GM18867 (cell line): ENCODE measurements around the gene SUFU.
"Not testable (repeated sequence)": the region's sequence is repeated elsewhere in the genome, so short reads cannot be mapped to it uniquely, and the experiment has no call there.

Experiments used
- ATAC-seq: cut with Tn5 transposase; IDR thresholded peaks from one replicate; pipeline ENCODE4 v1.9.1; 2021; ENCODE audit warnings: mild to moderate bottlenecking, moderate library complexity; ENCODE audit not compliant: unreplicated experiment

Gene SUFU

DNA sequence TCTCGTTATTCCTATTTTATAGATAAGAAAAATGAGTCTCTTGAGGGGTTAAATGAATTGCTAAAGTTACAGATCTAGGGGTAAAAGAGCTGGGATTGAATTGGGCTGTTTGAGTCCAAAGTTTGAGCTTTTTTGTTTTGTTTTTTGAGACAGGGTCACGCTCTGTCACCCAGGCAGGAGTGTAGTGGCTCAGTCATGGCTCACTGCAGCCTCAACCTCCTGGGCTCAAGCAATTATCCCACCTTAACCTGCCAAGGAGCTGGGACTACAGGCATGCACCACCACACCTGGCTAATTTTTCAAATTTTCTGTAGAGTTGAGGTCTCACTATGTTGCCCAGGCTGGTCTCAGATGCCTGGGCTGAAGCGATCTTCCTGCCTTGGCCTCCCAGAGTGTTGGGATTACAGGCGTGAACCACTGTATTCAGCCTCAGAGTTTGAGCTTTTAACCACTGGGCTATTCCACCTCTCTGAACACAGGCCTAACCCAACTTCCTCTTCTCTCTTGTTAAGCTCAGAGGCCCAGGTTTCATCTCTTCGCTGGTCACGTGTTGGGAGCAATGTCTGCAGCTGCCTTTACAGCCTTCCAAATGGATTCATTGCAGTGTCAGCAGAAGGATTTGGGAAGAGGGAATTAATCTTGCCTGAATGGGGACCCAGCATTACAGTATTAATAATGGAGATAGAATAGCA lies 8.0 kb downstream of the SUFU start:
- peak; percentile 74 for ATAC-seq

DNA sequence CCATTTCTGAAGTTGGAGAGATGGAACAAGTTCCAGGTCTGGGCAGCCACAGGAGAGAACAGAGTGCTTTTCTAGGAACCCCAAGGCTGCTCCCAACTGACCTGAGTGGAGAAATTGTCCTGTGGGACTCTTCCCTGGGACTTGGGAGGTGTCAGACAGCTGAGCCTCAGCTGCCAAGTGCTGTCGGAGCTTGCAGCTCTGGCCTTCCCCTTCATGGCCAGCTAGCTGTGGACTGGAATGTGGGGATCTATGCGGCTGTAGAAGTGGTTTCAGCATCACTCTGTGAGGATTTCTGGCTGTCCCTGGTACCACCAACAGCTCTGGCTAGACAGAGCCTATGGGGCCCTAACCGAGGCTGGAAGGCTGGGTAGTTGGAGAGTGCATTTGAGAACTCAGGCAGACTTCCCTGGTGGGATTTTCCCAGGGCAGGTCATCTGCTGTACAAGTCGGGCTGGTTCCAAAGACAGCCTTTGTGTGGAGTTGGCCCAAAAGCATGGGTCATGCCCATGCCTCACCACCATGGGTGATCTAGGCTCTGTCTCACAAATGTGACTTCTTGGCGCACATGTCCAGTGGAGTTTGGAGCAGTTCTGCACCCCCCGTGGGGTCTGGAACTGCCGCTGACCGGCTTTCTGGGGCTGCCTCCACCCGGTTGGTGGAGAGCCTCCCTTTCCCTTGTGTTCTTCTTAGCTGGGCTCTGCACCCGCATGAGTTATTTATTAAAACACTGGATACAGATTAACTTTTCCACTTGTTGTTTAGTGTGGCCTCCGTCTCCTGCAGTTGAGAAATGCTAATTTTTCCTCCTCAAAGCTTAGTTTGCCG lies 10.9 kb downstream of the SUFU start:
- no peak for ATAC-seq

DNA sequence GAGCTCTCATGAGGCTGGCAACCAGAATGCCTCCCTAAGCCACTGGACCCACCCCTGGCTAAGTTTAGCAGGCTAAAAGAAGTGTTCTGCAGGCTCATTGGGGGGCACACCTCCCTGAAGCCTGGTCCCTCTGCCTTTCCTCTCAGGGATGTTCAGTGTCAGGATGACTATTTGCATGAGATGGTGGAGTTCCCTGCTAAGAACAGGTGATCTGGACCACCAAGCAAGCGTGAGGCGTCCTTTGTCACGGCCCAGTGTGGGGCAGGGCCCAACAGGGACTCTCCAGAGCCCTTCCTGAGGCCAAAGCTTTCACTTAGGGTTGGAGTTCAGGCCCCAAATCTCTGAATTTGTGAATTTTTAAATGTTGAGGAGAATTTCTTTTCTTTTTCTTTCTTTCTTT lies 12.0 kb downstream of the SUFU start:
- ATAC-seq: no peak

DNA sequence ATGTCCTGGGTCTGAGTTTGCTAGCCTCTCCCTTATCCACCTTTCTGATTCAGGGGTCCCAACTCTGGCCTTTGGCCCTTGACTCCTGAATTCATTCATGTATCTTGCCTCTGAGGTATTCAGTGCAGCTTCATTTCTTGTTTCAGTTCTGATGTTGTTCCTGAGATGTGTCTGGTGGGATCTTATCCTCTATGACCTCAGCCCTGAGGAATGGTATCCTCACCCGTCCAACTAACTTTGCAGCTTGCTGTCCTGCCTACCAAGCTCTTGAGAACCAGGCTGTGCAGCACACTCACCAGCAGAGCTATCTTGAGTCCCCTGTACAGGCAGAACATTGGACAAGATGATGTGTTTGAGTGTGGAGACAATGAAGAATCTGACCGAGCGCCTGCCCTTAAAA lies 13.8 kb downstream of the SUFU start:
- ATAC-seq: no peak

DNA sequence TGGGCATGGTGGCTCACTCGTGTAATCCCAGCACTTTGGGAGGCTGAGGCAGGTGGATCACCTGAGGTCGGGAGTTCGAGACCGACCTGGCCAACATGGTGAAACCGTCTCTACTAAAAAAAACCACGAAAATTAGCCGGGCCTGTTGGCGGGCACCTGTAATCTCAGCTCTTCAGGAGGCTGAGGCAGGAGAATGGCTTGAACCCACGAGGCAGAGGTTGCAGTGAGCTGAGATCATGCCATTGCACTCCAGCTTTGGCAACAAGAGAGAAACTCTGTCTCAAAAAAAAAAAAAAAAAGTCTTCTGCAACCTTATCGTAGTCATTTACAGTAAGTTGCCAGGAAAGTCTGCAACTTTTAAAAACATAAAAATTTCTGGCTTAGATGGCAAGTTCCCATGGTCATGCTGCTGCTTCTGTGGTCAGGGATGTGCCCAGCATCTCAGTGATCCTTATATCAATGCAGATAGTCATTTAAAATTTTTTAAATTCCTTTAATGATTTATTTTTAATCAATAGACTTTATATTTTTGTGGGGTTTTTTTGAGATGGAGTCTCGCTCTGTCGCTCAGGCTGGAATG lies 15.6 kb downstream of the SUFU start:
- no peak for ATAC-seq

DNA sequence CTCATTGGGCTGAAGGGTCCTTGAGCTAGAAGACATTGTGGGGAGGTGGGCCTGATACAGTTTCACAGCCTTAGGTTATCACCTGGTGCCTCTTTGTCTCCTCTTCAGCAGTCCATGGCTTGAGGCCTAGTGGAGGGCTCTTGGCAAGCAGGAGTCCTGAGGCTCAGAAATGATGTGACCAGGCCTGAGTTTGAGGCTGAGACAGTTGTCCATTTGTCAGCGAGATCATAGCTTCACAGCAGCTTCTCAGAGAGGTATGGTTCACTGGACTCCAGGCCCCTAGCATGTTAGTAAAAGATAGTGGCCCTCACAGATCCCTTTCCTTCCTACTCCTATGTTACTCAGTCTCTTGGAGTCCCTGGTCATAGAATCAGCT lies 19.1 kb downstream of the SUFU start:
- no peak for ATAC-seq

DNA sequence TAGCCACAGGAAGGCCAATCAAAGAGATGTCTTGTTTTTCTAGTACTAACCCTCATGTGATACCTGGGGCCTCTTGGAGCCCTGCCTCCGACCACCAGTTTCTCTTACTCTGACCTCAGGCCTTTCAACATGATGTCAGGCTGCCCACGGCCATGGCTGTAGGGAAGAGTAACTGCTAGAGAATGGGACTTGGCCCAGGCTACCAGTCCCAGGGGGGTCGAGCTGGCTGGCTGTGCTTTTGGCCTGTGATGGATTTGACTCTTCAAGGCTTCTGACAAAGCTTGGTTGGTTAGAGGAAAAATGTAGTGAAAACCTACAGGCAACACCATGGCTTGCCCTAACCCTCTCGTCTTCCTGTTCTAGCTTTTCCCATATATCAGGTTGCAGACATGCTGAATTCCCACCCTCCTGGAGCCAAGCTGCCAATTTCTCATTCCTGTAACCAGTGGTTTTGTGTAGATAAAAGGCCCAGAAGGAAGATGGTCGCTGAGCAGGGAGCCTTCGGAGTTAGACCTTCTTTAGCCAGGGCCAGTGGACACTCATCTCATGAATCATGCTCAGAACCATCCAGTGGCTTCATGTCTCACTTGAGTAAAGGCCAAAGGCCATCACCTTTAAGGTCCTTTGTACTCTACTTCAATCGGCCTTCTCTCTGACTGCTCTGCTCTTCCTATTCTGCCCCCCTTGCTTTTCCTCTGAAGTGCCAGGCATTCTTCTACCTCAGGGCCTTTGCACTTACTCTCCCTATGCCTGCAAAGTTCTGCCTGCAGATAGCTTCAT lies 19.7 kb downstream of the SUFU start:
- no peak for ATAC-seq

DNA sequence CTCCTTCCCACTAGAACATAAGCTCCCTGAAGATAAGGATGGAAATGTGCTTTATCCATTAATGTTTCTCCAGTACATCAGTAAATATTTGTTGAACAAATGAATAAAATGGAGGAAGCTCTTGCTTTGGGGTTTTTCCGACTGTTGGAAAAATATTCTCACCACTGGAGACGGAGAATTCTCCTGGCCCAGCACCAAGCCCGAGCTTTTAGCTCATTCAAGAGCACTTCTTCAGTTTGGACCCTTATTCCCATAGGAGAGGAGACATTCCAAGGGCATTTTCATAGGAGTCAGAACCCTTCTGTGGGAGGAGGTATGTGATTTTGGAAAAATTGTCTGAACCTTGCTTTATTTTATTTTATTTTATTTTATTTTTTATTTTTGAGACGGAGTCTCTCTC lies 21.0 kb downstream of the SUFU start:
- no peak for ATAC-seq

DNA sequence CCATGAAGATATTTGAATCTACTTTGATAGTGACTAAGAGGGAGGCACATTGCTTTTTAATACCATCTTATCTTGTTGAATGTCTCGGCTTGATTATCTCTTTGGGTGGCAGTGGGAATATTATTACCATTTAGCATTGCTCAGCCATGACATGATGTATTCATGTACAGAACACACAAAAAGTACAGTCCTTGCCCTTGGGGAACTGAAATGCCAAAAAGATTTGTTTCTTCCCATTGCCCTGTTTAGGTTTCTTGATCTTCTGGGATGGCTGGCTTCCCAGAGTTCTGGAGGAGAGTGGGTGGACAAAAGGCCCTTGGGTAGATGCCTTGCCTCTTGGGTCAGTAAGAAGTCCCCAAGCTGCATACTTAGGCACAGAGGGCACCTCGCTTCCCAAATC lies 23.8 kb downstream of the SUFU start:
- no peak for ATAC-seq

DNA sequence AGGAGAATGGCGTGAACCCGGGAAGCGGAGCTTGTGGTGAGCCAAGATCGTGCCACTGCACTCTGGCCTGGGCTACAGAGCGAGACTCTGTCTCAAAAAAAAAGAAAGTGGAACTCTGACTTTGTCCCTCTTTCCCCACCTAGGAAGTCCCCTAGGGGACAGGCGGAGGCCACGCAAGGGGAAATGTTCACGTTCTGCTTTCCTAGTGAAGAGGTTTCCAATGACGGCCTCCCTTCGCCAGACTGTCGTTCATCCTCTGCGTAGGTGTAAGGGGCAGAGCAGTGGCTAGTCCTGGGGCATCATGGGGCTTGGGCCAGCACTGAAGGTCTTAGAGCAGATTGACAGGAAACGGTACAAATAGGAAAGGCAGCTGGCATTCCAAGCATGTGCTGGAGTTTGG lies 30.6 kb downstream of the SUFU start:
- no peak for ATAC-seq

DNA sequence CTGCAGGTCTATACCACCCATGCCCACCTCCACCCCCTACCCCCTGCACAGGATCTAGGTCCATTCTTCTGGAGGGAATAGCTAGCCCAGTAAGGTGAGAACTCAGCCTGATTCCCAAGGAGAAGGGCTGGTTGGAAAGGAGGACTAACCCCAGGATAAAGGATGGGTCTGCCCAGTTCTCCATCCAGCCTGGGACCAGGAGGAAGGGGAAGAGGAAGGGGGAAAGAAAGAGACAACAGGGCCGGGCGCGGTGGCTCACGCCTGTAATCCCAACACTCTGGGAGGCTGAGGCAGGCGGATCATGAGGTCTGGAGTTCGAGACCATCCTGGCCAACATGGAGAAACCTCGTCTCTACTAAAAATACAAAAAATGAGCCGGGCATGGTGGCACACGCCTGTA lies 31.2 kb downstream of the SUFU start:
- ATAC-seq: not testable (repeated sequence)

DNA sequence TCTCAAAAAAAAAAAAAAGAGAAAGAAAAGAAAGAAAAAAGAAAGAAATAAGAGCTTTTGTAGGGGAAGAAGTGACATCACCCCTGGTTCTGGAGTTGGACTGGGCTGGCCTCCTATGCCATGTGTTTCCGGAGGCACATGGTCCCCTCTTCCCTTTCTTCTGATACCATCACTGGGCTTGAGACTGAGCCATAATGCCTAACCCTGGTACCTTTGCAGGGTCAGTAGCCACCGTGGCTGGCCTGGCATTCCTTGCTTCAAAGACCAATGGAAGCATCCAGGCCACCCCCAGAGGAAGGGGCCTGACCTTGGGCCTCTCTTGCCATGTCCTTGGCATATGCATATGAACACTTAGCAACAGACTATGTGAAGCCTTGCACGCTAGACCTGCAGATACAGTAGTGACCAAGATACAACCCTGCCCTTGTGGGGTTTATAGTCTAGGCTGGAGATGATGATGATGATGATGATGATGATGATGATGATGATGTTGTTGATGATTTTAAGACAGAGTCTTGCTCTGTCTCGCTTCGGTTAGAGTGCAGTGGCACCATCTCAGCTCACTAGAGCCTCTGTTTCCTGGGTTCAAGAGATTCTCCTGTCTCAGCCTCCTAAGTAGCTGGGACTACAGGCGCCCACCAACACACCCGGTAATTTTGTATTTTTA lies 31.8 kb downstream of the SUFU start:
- ATAC-seq: no peak

DNA sequence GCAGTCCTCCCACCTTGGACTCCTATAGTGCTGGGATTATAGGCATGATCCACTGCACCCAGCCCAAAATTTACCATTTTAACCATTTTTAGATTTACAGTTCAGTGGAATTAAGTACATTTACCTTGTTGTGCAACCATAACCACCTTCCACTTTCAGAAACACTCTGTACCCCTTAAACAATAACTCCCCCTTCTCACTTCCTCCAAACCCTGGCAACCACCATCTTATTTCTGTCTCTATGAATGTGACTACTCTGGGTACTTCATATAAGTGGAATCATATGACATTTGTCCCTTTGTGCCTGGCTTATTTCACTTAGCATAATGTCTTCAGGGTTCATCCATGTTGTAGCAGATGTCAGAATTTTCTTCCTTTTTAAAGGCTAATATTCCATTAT lies 33.6 kb downstream of the SUFU start:
- ATAC-seq: no peak

DNA sequence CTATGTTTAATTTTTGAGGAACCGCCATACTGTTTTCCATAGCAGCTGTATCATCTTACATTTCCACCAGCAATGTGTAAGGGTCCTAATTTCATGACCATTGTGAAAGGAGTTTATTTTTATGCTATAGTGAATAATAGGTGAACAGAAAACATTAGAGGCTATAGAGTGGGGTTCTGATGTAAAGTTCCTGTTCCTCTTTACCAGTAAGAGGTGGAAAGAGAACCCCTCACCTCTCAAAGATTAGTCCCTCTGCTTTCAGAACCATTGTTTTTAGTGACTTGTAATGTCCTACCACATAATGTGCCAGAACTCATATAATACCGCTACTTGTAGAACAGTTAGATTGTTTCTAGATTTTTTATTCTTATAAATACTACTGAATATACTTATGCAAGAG lies 34.2 kb downstream of the SUFU start:
- ATAC-seq: no peak

DNA sequence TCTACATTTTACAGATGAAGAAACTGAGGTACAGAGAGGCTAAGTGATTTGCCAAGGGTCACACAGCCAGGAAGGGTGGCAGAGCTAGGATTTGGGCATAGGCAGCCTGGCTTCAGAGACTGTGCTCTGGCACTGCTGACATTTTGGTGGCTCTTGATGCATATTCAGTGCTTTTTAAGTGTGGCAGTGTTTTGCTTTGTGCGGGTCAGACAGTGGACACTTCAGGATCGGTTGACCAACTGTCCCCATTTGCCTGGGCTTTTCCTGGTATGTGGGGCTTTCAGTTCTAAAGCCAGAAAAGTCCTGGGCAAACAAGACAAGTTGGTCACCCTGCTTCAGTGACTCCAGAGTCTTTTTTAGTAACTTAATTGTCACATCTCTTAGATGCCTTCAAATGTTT lies 35.0 kb downstream of the SUFU start:
- ATAC-seq: no peak

DNA sequence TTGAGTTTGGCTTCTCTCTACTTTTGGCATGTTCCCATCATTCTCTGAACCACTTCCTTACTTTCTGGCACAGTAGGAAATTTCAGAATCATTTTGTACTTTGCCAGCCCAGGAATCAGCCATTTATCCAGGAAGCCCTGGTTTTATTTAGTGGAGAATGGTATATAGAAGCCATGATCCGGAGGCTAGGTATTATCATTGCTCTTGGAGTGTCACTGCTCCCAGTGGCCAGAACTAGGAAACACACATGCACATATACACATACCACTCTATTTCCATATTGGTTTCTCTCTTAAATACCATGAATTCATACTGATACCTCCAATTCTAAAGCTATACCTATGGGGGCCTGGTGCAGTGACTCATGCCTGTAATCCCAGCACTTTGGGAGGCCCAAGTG lies 36.3 kb downstream of the SUFU start:
- ATAC-seq: no peak

DNA sequence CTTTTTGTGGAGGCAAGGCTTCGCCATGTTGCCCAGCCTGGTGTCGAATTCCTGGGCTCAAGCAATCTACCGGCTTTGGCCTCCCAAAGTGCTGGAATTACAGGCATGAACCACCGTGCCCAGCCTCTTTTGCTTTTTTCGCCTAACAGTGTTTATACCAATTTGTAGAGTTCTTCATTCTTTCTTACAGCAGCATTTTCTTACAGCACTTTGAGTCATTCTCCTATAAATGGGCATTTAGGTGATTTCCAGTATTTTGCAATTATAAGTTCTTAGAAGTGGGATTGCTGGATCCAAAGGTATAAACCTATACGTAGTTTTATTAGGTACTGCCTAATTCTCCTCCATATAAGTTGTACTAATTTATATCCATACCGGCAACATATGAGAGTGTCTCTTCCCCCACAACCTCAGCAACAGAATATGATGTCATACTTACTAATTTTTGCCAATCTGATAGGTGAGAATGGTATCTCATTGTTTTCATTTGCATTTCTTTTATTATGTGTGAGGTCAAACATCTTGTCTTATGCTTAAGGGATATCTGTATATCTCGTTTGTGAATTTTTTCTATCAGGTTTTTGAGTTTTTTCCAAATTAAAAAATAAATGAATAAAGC lies 39.1 kb downstream of the SUFU start:
- no peak for ATAC-seq

DNA sequence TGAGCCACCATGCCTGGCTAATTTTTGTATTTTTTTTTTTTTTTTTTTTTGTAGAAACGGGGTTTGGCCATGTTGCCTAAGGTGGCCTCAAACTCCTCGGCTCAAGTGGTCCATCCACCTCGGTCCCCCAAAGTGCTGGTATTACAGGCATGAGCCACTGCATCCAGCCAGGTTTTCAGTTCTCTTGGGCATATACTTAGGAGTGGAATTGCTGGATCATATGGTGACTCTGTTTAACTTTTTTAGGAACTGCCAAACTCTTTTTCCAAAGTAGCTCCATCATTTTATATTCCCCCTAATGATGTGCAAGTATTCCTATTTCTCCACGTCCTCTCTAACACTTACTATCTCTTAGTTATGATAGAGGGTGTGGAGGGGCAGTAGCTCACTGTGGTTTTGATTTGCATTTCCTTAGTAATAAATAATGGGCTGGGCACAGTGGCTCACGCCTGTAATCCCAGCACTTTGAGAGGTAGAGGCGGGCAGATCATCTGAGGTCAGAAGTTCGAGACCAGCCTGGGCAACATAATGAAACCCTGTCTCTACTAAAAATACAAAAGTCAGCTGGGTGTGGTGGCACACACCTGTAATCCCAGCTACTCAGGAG lies 41.6 kb downstream of the SUFU start:
- no peak for ATAC-seq

DNA sequence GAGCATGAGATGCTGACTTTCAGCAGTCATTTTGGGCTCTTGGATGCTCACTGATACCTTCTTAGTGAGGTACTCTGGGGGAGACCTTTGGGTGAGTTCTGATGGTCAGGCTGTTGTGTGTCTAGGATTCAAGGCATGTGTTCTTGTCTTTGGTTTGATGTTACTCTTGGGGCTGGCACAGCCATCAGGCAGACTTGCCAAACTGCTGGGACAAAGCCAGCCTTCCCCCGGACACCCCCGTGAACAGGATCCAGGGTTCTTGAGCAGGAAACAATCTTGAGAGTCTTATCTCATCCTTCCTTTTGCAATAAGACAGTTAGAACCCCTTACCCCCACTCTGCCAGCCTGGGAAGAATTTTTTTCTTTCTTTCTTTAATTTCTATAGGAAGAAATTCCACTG lies 42.2 kb downstream of the SUFU start:
- ATAC-seq: no peak
